HCT116 (cell line): ENCODE results near the gene SPON2.

Source experiments
- CEBPB ChIP-seq: IDR thresholded peaks from 2 replicates; pipeline ENCODE4 v1.6.1; 2012; ENCODE audit warnings: low read depth
- POLR2AphosphoS5 ChIP-seq: IDR thresholded peaks from 2 replicates; pipeline ENCODE4 v1.6.1; 2011; ENCODE audit warnings: mild to moderate bottlenecking, low read depth, low read length, moderate library complexity
- TCF7L2 ChIP-seq: IDR thresholded peaks from 2 replicates; pipeline ENCODE4 v1.7.0; 2011; ENCODE audit warnings: borderline replicate concordance, inconsistent platforms; ENCODE audit not compliant: insufficient read depth, insufficient read length; ENCODE audit errors: extremely low read depth
- TF ChIP-seq, protein P1 (sequence below), 3 experiments: fragments of 200-600 bp in 1 of 3; sonication (generic) in 1 of 3; IDR thresholded peaks in 2 of 3; conservative IDR thresholded peaks in 1 of 3; 2 replicates each; pipeline ENCODE4 v1.5.1; 2012 to 2017; ENCODE audit warnings: low read depth in 2 of 3, low read length in 2 of 3, antibody characterized with exemption in 1 of 3, borderline replicate concordance in 1 of 3, control low read depth in 1 of 3, mild to moderate bottlenecking in 1 of 3, mixed read lengths in 1 of 3, mixed run types in 1 of 3, moderate library complexity in 1 of 3; ENCODE audit not compliant: insufficient read depth in 1 of 3

DNA sequence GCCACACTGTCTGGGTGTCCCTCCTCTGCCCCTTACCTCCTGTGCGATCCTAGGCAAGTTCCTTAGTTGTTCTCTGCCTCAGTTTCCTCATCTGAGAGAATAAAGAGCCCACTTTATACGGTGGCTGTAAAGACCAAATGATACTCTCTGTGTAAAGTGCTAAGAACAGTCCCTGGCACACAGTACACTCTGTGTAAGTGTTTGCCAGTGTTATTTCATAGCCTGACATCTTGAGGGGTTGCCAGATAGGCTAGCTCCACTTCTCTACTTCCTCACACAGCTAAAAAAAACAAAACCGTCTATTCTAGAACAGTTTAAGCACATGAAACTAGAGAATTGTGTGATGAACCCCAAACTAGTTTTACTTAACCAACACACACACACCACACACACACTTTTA, 17.1 kb downstream of the SPON2 start:
- TF ChIP-seq POLR2AphosphoS5 (no peak), CEBPB (no peak), TCF7L2 (no peak)
- TF ChIP-seq, protein P1, sequence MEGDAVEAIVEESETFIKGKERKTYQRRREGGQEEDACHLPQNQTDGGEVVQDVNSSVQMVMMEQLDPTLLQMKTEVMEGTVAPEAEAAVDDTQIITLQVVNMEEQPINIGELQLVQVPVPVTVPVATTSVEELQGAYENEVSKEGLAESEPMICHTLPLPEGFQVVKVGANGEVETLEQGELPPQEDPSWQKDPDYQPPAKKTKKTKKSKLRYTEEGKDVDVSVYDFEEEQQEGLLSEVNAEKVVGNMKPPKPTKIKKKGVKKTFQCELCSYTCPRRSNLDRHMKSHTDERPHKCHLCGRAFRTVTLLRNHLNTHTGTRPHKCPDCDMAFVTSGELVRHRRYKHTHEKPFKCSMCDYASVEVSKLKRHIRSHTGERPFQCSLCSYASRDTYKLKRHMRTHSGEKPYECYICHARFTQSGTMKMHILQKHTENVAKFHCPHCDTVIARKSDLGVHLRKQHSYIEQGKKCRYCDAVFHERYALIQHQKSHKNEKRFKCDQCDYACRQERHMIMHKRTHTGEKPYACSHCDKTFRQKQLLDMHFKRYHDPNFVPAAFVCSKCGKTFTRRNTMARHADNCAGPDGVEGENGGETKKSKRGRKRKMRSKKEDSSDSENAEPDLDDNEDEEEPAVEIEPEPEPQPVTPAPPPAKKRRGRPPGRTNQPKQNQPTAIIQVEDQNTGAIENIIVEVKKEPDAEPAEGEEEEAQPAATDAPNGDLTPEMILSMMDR (IDR thresholded peaks at IDR 0.05 in 2 of 3, conservative IDR thresholded peaks at IDR 0.05 in 1 of 3; ENCODE audit: borderline replicate concordance in 1 of 3, insufficient read depth in 1 of 3, low read depth in 2 of 3, low read length in 2 of 3), result no peak
